ENCODE results near the gene FAM20A. TPM values are rescaled to one million over a fixed set of nuclear protein-coding genes. Genes with fewer than 3 reads are reported as not detected.

The FAM20A gene
- total RNA-seq, 1 donor from 2014 or later = 0.14 TPM

- no peak for FAIRE-seq
- Histone ChIP-seq H4K20me1 (ENCODE audit: insufficient read depth, low read length) (peaks cover 77% of the 10 kb centered on the region), H3K79me2 (ENCODE audit: insufficient read depth, low read length) (peaks cover 95% of the 10 kb centered on the region), H3K9ac (ENCODE audit: low read length) (no peak overlapping the region), H3K27me3 (ENCODE audit: insufficient read depth, low read length) (no peaks in the 10 kb centered on the region), H3K27ac (ENCODE audit: low read depth, low read length) (no peak overlapping the region), H3K36me3 (ENCODE audit: insufficient read depth, low read length) (peaks cover 30% of the 10 kb centered on the region), H3K4me3 (ENCODE audit: insufficient read depth, low read depth, low read length) (no peak overlapping the region), H3K9me3 (ENCODE audit: insufficient read depth, low read depth, low read length) (no peaks in the 10 kb centered on the region), H3K4me1 (ENCODE audit: insufficient read depth, low read length) (peaks cover 12% of the 10 kb centered on the region), H2AFZ (ENCODE audit: low read depth, low read length) (no peak overlapping the region), H3K4me2 (ENCODE audit: low read length) (no peak overlapping the region)
- no peak for DNase-seq (ENCODE audit: low read depth)
- Mint-ChIP-seq H3K9me3 (ENCODE audit: unreplicated experiment) (no peaks in the 10 kb centered on the region), H3K27me3 (ENCODE audit: low read depth, unreplicated experiment) (no peaks in the 10 kb centered on the region), H3K4me1 (ENCODE audit: low read depth, unreplicated experiment) (peaks cover 13% of the 10 kb centered on the region), H3K27ac (ENCODE audit: unreplicated experiment) (no peak overlapping the region), H3K36me3 (ENCODE audit: low read depth, unreplicated experiment) (peaks cover 20% of the 10 kb centered on the region), H3K4me3 (ENCODE audit: unreplicated experiment) (no peak overlapping the region)
- TF ChIP-seq EZH2 (IDR thresholded peaks at IDR 0.05; ENCODE audit: insufficient read depth, low read length) (no peak), CTCF (IDR thresholded peaks at IDR 0.05; ENCODE audit: insufficient read depth, low read depth, low read length) (no peak)
Observed at GRCh38 chr17:68516732-68517131, 84.4 kb downstream of the FAM20A start.

- FAIRE-seq = no peak
- peaks cover 68% of the 10 kb centered on the region for H4K20me1 ChIP-seq (ENCODE audit: insufficient read depth, low read length)
Observed at GRCh38 chr17:68514831-68515635, 86.1 kb downstream of the FAM20A start.

More at GRCh38 chr17:68514831-68515635, 86.1 kb downstream of the FAM20A start:
- no peak for TF ChIP-seq CTCF (IDR thresholded peaks at IDR 0.05; ENCODE audit: insufficient read depth, low read depth, low read length)
- TF ChIP-seq EZH2 (IDR thresholded peaks at IDR 0.05; ENCODE audit: insufficient read depth, low read length) = no peak
- Histone ChIP-seq H3K4me1 (ENCODE audit: insufficient read depth, low read length) (peaks cover 17% of the 10 kb centered on the region), H3K27me3 (ENCODE audit: insufficient read depth, low read length) (no peaks in the 10 kb centered on the region), H3K4me3 (ENCODE audit: insufficient read depth, low read depth, low read length) (peak overlapping the region; percentile 95), H3K9me3 (ENCODE audit: insufficient read depth, low read depth, low read length) (no peaks in the 10 kb centered on the region), H3K36me3 (ENCODE audit: insufficient read depth, low read length) (peaks cover 30% of the 10 kb centered on the region), H3K4me2 (ENCODE audit: low read length) (peak overlapping the region; percentile 98), H3K27ac (ENCODE audit: low read depth, low read length) (peak overlapping the region; percentile 95), H2AFZ (ENCODE audit: low read depth, low read length) (no peak overlapping the region), H3K79me2 (ENCODE audit: insufficient read depth, low read length) (peaks cover 78% of the 10 kb centered on the region), H3K9ac (ENCODE audit: low read length) (peak overlapping the region; percentile 99)
- Mint-ChIP-seq H3K4me3 (ENCODE audit: unreplicated experiment) (peak overlapping the region; percentile 98), H3K27me3 (ENCODE audit: low read depth, unreplicated experiment) (no peaks in the 10 kb centered on the region), H3K4me1 (ENCODE audit: low read depth, unreplicated experiment) (peaks cover 12% of the 10 kb centered on the region), H3K27ac (ENCODE audit: unreplicated experiment) (peak overlapping the region; percentile 22), H3K9me3 (ENCODE audit: unreplicated experiment) (no peaks in the 10 kb centered on the region), H3K36me3 (ENCODE audit: low read depth, unreplicated experiment) (peaks cover 20% of the 10 kb centered on the region)
- peak; percentile 56 for DNase-seq (ENCODE audit: low read depth)
